Caki2 (cell line): ENCODE results near the gene DACT3. TPM values are rescaled to one million over a fixed set of nuclear protein-coding genes. Genes with fewer than 3 reads are reported as not detected.

Source experiments
- DNase-seq: peaks from one replicate; pipeline ENCODE4 v3.0.0-alpha.2; 2015; ENCODE audit warnings: low read depth
- in situ Hi-C: cut with HindIII; loops from 2 replicates; pipeline ENCODE4 v1.10.0; 2016; ENCODE audit warnings: low sequenced_read_pairs, low pct_unique_long_range_greater_than_20kb, mixed read lengths
- total RNA-seq: library from RNA; depleted of rRNA; stranded (reverse); fragments of >200 nt; shearing (Covaris generic); gene quantifications from 2 replicates; pipeline ENCODE4 v1.2.3, GENCODE V29; 2014; ENCODE audit warnings: low replicate concordance; rRNA removed

Gene DACT3
- 0.03 and 1.6 TPM in 2 replicates for total RNA-seq

DNA sequence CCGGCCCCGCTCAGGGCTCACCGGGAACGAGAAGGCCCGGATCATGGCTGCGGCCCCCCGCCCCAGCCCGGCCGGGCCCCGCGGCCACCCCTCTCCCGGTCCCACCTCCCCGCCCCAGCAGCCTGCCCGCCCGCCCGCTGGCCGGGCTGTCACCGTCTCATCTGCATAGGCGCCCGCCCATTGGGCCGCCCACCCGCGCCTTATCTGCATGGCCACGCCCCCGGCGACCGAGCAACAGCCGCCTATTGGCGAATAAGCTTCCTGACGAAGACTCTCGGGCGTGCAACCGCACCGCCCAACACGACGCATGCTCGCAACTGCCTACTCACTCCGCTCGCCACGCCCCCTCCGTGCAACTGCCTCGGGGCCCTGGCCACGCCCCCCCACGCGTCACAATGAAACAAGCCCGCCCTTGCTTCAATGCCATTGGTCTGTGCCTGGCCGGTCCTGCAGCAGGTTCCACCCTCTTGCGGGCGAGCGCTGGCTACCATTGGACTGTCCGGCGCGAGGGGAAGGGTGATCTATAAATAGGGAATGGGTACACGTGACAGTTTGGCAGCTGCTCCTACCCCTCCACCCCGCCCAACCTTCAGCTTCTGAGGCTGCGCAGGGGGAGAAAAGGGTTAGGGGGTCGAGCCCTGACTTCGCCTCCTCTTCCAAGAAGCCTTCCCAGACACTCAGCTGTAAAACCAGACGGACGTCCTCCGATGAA lies at the start of gene DACT3:
TSS of gene DACT3 (minus strand) at position 163 of the 712 bp plus-strand sequence. CDS start at position 45, 118 bp downstream.
- in situ Hi-C loops: no loop called here
- peak; percentile 100 for DNase-seq

GRCh38 chr19:46710687-46711086 lies 49.7 kb upstream of the DACT3 start:
- in situ Hi-C loops: no loop called here

DNA sequence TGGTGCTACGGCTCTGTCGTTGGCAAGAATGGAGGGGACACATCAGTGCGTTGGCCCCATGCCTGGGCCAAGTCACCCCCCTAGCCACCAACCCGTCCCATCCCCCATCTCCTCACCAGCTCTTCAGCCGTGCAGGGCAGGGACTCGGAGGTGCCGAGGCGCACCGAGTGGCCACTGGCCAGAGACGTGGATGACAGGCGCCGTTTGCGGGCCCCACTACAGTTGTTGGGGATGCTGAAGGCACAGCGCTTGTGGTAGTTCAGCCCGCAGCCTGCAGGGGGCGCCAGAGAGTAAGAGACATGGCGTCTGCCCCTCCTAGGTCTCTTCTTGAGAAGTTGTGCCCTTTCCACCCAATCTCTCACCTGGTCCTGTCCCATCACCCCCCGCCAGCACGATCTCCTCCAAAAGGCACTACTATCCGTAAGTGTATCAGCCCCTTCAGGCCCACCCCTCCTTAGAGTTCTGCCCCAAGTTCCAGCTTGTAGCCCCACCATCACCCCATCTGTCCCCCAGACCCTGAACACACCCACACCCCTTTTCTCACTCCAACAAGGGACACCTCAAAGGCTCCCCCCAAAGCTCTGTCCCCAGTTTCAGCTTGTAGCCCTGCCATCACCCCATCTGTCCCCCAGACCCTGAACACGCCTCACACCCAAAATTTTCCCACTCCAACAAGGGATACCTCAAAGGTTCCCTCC lies 43.5 kb upstream of the DACT3 start:
- in situ Hi-C loops: no loop called here
- no peak for DNase-seq

More at GRCh38 chr19:46710687-46711086, 49.7 kb upstream of the DACT3 start:
- no peak for DNase-seq

DNA sequence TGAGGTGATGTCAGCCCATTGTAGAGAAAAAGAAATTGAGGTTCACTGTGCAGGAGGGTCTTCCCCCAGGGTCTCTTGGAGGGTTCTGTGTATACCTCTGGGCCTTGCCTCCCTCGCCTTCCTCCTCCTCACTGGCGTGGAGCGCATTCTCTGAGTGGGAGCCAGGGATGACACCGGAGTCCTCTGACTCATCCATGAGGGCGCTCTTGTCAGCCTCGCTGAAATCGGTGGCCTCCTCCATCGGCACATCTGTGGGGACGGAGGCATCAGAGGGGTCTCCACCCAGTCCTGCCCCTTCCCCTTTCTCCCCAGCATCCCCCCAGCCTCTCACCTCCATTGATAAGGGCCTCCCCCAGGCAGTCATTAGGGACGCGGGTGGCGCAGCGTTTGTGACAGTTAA lies 39.7 kb upstream of the DACT3 start:
- DNase-seq: no peak
- in situ Hi-C loops: no loop called here

DNA sequence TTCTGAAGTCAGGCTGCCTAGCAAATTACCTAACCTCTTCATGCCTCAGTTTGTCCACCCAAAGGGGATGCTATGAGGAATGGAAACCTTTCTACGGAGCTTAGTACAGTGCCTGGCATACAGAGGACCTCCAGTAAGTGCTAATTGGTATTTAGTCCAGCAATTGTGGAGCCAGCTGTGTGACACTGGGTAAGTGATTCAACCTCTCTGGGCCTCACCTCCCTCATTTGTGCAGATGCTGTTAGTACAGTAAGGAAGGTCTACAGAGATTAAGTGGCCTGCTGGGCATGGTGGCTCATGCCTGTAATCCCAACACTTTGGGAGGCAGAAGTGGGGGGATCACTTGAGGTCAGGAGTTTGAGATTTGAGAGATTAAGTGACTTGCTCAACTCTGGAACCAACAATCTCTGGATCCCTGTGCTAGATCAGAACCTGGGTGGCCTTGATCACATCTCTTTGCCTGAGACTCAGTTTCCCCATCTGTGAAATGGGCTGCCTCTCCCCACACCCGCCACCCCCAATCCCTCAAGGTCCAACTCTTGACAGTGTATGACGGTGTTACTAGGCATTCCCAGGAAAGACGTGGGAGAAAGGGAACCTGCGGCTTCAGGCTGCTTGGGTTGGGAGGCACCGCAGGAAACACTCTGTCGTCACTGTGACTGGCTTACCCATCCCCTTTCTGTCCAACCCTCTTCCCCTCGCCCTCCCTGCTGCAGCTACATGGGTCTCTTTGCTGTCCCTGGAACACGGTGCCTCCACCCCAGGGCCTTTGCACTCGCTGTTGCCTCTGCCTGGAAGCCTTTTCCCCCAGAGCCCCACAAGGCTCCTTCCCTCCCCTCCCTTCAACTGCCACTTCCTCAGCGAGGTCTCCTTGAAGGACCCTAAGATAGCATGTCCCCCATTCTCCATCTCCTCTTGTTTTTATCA lies 37.7 kb upstream of the DACT3 start:
- DNase-seq: no peak
- in situ Hi-C loops: no loop called here

DNA sequence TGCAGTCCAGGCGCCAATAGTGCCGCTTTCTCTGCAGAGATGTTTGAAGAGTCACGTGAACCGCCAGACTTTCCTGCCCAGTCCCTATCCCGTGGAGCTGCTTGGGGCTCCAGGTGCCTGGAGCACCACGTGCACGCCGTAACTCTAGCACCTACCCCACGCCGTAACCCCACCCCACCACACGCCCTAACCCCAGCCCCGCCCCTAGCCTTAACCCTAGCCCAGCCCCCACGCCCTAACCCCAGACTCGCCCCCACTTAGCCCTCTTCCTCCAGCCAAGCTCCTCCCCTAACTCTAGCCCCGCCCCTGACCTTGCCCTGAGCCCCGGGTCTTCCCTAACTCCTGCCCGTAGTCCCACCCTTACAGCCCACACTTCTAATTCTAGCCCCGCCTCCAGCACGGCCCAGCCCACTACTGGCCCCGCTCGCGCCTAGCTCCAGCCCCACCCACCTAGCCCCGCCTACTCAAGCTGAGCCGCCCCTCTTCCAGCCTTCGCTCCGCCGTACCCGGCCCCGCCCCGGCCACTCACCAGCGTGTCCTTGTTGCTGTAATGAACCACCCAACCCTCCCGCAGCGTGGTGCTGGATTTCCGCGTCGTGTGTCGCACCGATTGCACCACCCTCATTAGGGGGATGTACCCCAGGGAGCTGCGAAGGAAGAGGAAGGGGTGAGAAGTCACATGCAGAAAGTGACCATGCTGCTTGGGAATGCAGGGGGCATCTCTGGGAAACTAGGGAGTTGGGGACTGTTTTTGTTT lies 36.4 kb upstream of the DACT3 start:
- peak; percentile 77 for DNase-seq
- in situ Hi-C loops: no loop called here

DNA sequence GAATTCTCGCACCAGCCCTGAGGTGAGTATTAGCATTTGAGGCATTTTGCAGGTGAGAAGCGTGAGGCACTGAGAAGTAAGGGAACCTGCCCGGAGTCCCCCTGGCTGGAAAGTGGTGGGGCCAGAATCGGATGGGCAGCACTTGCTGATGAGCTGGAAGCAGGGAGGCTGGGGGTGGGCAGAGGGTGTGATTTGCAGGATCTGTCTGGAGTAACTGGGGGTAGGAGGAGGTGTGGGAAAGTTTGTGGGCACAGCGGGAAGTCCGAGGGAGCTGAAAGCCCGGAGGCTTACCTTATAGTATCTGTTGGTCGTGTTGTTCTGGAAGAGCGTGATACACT lies 35.9 kb upstream of the DACT3 start:
- in situ Hi-C loops: no loop called here

DNA sequence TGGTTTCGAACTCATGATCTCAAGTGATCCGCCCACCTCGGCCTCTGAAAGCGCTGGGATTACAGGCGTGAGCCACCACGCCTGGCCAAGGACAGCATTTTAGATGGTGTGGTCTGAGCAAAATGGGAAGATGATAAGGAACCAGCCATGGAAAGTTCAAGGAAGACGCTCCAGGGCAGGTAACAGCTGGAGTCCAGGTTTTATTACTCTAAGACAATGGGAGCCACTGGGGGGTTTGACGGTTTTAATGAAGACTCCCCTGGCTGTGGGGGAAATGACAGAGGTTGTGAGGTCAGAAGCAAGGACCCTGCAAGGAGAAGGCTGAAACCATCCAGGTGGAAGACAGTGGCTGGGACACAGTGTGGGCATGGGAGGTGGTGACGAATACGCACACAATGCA lies 35.1 kb upstream of the DACT3 start:
- DNase-seq: no peak
- in situ Hi-C loops: no loop called here

More for the DNA sequence above, 35.9 kb upstream of the DACT3 start:
- no peak for DNase-seq

DNA sequence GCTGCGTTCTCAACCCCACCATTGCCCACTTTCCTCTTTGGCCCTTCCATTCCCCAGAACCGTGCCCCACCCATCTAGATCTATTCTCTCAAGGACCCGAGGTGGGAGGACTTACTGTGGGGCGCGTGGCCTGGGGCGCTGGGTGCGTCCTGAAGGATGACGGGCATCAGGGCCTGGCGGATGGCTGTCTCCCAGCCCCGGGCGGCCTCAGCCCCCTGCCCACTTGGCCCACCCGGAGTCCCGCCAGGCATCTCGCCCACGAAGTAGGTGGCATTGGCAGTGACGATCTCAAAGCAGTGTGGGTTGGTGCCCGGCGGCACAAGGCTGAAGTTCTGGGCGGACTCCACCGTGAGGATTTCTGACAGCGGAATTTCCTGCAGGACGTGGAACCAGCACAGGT lies 32.8 kb upstream of the DACT3 start:
- DNase-seq: no peak
- in situ Hi-C loops: no loop called here

- DNase-seq: no peak
- in situ Hi-C loops: no loop called here
These were observed 32.1 kb upstream of the DACT3 start for GRCh38 chr19:46692918-46693722.

DNA sequence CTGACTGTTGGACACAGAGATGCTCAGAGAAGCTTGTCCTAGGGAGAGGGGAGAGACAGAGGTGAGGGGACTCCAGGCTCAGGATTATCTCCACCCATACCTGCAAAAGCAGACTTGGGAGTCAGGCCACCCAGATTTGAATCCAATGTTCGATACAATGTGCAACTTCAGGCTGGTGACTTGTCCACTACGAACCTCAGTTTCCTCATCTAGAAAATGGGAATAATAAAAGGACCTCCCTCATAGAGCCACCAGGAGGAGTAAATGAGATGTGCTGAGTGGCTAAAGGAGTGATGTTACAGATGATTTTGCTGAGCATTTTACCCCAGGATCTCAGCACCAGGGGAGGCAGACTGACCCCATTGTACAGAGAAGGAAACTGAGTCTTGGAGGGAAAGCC lies 31.0 kb upstream of the DACT3 start:
- no peak for DNase-seq
- in situ Hi-C loops: no loop called here

GRCh38 chr19:46691104-46691503 lies 30.1 kb upstream of the DACT3 start:
- in situ Hi-C loops: no loop called here
- DNase-seq: no peak

DNA sequence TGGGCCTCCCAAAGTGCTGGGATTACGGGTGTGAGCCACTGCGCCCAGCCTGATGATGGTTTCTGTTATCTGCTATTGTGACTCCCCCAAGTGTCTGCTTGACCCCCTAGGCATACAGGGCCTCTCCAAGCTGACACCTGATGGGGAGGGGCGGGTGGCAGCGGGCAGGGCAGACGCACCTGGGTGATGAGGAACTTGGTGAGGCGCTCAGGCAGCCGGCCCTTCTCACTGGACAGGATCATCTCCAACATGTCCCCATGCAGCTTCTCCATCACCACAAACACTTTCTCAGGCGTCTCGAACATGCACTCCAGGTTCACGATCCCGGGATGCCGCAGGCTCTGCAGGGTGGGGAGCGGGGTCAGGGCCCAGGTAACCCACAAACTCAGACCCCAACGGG lies 28.4 kb upstream of the DACT3 start:
- in situ Hi-C loops: no loop called here
- DNase-seq: no peak

GRCh38 chr19:46687438-46688145 lies 26.6 kb upstream of the DACT3 start:
- no peak for DNase-seq
- in situ Hi-C loops: no loop called here

DNA sequence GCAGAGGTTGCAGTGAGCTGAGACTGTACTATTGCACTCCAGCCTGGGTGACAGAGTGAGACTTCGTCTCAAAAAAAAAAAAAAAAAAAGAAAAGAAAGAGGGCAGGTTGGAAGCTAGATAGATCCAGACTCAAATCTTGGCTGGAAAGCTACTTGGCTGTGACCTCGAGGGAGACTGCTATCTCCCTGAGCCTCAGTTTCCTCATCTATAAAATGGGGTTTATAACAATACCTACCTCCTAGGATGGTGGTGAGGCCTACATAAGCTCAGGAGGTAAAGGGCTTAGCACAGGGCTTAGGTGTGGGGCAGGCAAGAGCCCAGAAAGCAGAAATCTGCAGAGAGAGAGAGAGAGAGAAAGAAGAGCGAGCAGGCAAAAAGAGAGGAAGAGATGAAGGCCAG lies 24.2 kb upstream of the DACT3 start:
- in situ Hi-C loops: no loop called here
- DNase-seq: no peak

GRCh38 chr19:46678110-46678732 lies 17.2 kb upstream of the DACT3 start:
- peak; percentile 29 for DNase-seq
- in situ Hi-C loops: no loop called here
